Fibroblast of mammary gland (primary cell): ENCODE data around the gene NCSTN.

ENCODE experiments used
- DNase-seq: peaks from one replicate; pipeline ENCODE4 v3.0.0-alpha.2; 2010; ENCODE audit warnings: low read depth
- H3K4me3 ChIP-seq: 2 replicates; pipeline ENCODE4 v1.5.1; 2011; ENCODE audit warnings: low read depth, mild to moderate bottlenecking, low read length, moderate library complexity; ENCODE audit not compliant: control insufficient read depth
- TF ChIP-seq, protein P1 (sequence below): conservative IDR thresholded peaks from 2 replicates; pipeline ENCODE4 v1.5.1; 2011; ENCODE audit warnings: low read depth, low read length, inconsistent platforms; ENCODE audit not compliant: control insufficient read depth, insufficient read depth

Gene NCSTN

DNA sequence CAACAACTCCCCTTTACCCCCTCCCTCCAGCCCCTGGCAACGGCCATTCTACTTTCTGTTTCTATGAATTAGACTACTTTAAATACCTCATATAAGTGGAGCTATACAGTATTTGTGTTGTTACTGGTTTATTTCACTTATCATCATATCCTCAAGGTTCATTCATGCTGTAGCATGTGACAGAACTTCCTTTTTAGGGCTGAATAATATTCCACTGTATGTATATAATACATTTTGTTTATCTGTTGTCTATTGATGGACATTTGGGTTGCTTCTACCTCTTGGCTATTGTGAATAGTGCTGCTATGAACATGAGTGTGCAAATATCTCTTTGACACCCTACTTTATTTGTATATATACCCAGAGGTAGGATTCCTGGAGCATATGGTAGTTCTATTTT, 25.9 kb downstream of the NCSTN start:
- no peak overlapping the region for H3K4me3 ChIP-seq
- TF ChIP-seq, protein P1, sequence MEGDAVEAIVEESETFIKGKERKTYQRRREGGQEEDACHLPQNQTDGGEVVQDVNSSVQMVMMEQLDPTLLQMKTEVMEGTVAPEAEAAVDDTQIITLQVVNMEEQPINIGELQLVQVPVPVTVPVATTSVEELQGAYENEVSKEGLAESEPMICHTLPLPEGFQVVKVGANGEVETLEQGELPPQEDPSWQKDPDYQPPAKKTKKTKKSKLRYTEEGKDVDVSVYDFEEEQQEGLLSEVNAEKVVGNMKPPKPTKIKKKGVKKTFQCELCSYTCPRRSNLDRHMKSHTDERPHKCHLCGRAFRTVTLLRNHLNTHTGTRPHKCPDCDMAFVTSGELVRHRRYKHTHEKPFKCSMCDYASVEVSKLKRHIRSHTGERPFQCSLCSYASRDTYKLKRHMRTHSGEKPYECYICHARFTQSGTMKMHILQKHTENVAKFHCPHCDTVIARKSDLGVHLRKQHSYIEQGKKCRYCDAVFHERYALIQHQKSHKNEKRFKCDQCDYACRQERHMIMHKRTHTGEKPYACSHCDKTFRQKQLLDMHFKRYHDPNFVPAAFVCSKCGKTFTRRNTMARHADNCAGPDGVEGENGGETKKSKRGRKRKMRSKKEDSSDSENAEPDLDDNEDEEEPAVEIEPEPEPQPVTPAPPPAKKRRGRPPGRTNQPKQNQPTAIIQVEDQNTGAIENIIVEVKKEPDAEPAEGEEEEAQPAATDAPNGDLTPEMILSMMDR: no peak
- no peak for DNase-seq

DNA sequence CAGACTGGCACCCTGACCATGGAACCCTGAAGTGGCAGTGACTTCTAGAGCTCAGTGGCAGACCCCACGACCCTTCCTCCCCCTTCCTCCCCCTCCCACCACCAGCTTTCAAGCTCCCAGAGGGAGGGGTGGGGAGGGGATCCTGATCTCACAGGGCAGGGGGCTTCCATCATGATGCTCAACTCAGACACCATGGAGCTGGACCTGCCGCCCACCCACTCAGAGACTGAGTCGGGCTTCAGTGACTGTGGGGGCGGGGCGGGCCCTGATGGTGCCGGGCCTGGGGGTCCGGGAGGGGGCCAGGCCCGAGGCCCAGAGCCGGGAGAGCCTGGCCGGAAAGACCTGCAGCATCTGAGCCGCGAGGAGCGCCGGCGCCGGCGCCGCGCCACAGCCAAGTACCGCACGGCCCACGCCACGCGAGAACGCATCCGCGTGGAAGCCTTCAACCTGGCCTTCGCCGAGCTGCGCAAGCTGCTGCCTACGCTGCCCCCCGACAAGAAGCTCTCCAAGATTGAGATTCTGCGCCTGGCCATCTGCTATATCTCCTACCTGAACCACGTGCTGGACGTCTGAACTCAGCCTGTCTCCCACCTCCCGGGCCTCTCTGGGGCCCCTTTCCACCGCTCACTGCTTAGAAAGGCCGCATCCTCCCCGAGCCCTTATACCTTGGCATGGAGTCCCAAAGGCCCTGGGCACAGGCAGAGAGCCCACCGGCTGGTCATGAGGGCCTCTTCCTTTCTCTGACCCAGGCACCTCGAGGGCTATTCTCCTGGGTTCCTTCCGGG, 27.6 kb downstream of the NCSTN start:
- H3K4me3 ChIP-seq: no peak overlapping the region
- TF ChIP-seq, protein P1: no peak
- DNase-seq: no peak

DNA sequence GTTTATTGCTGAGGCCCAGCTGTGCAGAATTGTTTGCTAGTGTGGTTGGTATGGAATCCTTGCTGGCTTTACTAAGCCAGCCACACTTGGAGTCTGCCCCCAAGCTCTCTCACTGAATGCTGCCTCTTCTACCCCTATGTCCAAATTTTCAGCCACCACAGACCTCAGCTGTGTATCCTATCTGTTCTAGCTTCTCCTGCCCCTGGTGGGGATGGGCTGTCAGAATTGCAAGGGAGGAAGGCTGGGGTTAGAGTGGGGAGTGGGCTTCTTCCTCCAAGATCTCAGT, 28.1 kb downstream of the NCSTN start:
- DNase-seq: no peak
- no peak overlapping the region for H3K4me3 ChIP-seq
- TF ChIP-seq, protein P1: no peak

DNA sequence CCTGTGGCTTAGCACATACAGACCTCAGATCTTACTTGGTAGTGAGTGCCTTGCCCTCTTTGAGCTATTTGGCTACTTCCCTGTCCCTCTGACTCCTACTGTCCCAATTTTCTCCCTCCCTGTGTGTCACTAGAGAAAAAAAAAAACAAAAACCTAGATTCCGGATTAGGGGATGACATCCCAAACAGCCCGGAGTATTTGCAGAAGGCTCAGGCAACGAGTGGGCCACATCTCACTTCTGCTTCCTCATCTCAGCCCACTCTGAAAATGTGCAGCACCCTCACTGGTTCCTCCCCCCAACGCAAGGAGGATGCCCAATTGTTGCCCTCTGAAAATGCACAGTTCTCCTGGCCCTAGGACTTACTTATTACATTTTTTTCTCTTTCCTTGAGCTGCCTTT, 28.6 kb downstream of the NCSTN start:
- TF ChIP-seq, protein P1: no peak
- no peak for DNase-seq
- H3K4me3 ChIP-seq: no peak overlapping the region

DNA sequence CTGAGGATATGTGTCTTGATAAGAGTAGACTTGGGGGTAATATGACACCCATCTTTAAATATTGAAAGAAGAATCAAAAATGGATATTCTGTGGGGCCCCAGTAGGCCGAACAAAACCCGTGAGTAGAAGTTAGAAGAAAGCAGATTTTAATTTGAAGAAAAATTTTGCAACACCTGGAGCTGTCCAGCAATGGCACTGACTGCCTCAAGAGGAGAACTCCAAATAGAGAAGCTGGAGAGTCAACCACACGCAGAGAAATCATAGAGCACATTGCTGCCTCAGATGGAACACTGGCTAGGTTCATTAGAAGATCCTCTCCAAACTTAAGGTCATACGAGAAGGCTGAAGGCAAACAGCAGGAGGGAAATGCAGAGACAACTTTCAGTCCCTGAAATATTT, 30.5 kb downstream of the NCSTN start:
- DNase-seq: peak; percentile 10
- TF ChIP-seq, protein P1: no peak
- H3K4me3 ChIP-seq: no peak overlapping the region

DNA sequence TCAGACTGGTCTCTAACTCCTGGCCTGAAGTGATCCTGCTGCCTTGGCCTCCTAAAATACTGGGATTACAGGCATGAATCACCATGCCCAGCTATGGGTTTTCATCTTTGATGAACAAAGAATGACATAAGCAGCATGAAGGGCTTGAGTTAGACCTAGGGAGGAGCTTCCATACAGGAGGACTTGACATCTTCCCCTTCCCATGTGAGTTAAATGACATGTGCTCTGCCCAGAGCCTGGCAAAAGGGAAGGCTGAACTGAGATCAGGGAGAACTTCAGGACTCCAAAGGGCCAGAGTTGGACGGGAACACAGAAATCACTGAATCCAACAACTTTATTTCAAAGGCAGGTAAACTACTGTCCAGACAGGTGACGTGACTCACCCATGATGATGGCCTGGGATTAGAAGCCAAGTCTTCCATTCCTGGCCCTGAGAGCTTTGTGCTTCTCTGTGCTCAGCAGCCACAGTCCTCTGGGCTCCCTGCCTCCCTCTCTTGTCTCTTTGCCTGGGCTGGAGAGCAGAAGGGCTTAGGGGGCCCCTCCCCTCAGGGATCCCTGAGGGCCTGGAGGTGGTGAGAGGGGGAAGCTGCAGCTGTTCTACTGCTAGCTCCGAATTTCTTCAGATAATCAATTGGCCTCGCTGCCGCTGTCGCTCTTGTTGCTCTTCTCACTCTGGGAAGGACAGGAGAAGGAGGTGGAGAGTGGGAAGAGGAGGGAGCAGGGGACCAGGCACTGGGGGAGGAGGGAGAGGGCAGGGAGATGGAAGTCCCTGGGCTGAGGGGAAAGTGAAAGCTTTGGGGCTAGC, 31.3 kb downstream of the NCSTN start:
- peak; percentile 7 for DNase-seq
- H3K4me3 ChIP-seq: no peak overlapping the region
- TF ChIP-seq, protein P1: no peak
